K562 (cell line): Measurements from ENCODE around the gene GRID2IP. TPM values are rescaled to one million over a fixed set of nuclear protein-coding genes. Genes with fewer than 3 reads are reported as not detected.

ENCODE experiments used
- ATAC-seq: fragments of 200-7000 bp; cut with Tn5 transposase; 3 replicates; pipeline ENCODE4 v1.9.1; 2020; ENCODE audit warnings: moderate library complexity
- BruUV-seq: library from RNA; stranded (reverse); fragments of 400-500 nt; replicated peaks from 2 replicates; lab custom pipeline; 2021; lab: Mats Ljungman, UMichigan
- CTCF ChIA-PET: fragments of 300-600 bp; formaldehyde crosslinking; extraction: SDS; loops from one replicate; lab custom pipeline; 2021; ENCODE audit warnings: low intra/inter-chr PET ratio; lab: Yijun Ruan, JAX
- POLR2A ChIA-PET: fragments of 300-600, 350-650 bp; sonication (Branson Sonifier 250); formaldehyde crosslinking; extraction: SDS; loops from one replicate; lab custom pipeline; 2021; ENCODE audit warnings: antibody characterized with exemption, inconsistent platforms; lab: Yijun Ruan, JAX
- DNase-seq, 4 experiments: peaks; one replicate each; pipeline versions ENCODE4 v3.0.0 to v3.0.0-alpha.2; 2011 to 2018; ENCODE audit warnings: low spot score in 3 of 4, mixed read lengths in 3 of 4; ENCODE audit errors: extremely low read depth in 1 of 4
- FAIRE-seq: peaks from 2 replicates; lab custom pipeline; 2011; peaks lifted over from hg19 to GRCh38; lab: Jason Lieb, UNC
- H2AFZ ChIP-seq: 2 replicates; pipeline ENCODE4 v1.6.0; 2011; ENCODE audit warnings: low read depth, low read length, control low read depth, inconsistent platforms
- H3K27ac ChIP-seq: fragments of 200-600 bp; 3 replicates; pipeline ENCODE4 v1.8.0; 2011; ENCODE audit warnings: low read depth, mild to moderate bottlenecking, control low read depth, inconsistent platforms, low read length, moderate library complexity, mixed read lengths; ENCODE audit errors: extremely low read depth
- H3K27me3 ChIP-seq, 2 experiments: fragments of 300-600 bp in 1 of 2; 2 replicates in 1 of 2; 3 replicates in 1 of 2; pipeline versions ENCODE4 v1.6.0 to v1.8.0; 2011; ENCODE audit warnings: inconsistent platforms in 2 of 2, low read length in 2 of 2, mild to moderate bottlenecking in 1 of 2, mixed read lengths in 1 of 2, moderate library complexity in 1 of 2; ENCODE audit not compliant: control insufficient read depth in 2 of 2, insufficient read depth in 2 of 2
- H3K36me3 ChIP-seq: fragments of 300-600 bp; 3 replicates; pipeline ENCODE4 v1.8.0; 2011; ENCODE audit warnings: mild to moderate bottlenecking, low read length, inconsistent platforms; ENCODE audit not compliant: control insufficient read depth, insufficient read depth
- H3K4me1 ChIP-seq, 2 experiments: fragments of 200-600 bp in 1 of 2; replicated peaks in 1 of 2; 2 replicates in 1 of 2; 3 replicates in 1 of 2; pipeline versions ENCODE4 v1.5.1 to v1.8.0; 2011; ENCODE audit warnings: inconsistent platforms in 2 of 2, low read length in 2 of 2, mild to moderate bottlenecking in 1 of 2, mixed read lengths in 1 of 2, moderate library complexity in 1 of 2; ENCODE audit not compliant: control insufficient read depth in 2 of 2, insufficient read depth in 2 of 2
- H3K4me2 ChIP-seq: 2 replicates; pipeline ENCODE4 v1.6.1; 2011; ENCODE audit warnings: low read length, control low read depth, inconsistent platforms, mixed read lengths; ENCODE audit not compliant: insufficient read depth
- H3K4me3 ChIP-seq: fragments of 200-600 bp; sonication (generic), shearing (Covaris generic); 2 replicates; pipeline ENCODE4 v1.5.1; 2016; ENCODE audit warnings: control low read depth, inconsistent platforms
- H3K79me2 ChIP-seq: fragments of 200-600 bp; 3 replicates; pipeline ENCODE4 v1.8.0; 2011; ENCODE audit warnings: low read length, inconsistent platforms; ENCODE audit not compliant: control insufficient read depth, insufficient read depth
- H3K9ac ChIP-seq, 2 experiments: 2 replicates each; pipeline versions ENCODE4 v1.6.0 to v1.6.1; 2011; ENCODE audit warnings: low read depth in 2 of 2, low read length in 2 of 2, control low read depth in 1 of 2, inconsistent platforms in 1 of 2, mild to moderate bottlenecking in 1 of 2, mixed read lengths in 1 of 2; ENCODE audit not compliant: insufficient read depth in 1 of 2
- H3K9me1 ChIP-seq: one replicate; pipeline ENCODE4 v1.6.0; 2011; ENCODE audit warnings: inconsistent platforms, mild to moderate bottlenecking, low read length, moderate library complexity; ENCODE audit not compliant: control insufficient read depth, insufficient read depth
- H3K9me3 ChIP-seq: replicated peaks from 2 replicates; pipeline ENCODE4 v1.5.1; 2011; ENCODE audit warnings: low read depth, low read length, inconsistent platforms; ENCODE audit not compliant: control insufficient read depth, insufficient read depth
- H4K20me1 ChIP-seq: replicated peaks from 2 replicates; pipeline ENCODE4 v1.6.1; 2011; ENCODE audit warnings: low read length, inconsistent platforms, mixed read lengths; ENCODE audit not compliant: control insufficient read depth, insufficient read depth
- ATF7 ChIP-seq: fragments of 450-650 bp; IDR thresholded peaks from 2 replicates; pipeline ENCODE4 v1.7.1; 2014; ENCODE audit warnings: mild to moderate bottlenecking, moderate library complexity
- EGR1 ChIP-seq: fragments of 450-650 bp; conservative IDR thresholded peaks from 2 replicates; pipeline ENCODE4 v1.6.1; 2017; ENCODE audit warnings: mild to moderate bottlenecking
- GABPB1 ChIP-seq: sonication (generic); formaldehyde crosslinking; IDR thresholded peaks from 2 replicates; pipeline ENCODE4 v1.8.0; 2022; ENCODE audit warnings: mild to moderate bottlenecking, missing genetic modification reagents
- PCBP1 ChIP-seq: fragments of 200-400 bp; formaldehyde crosslinking; IDR thresholded peaks from 2 replicates; pipeline ENCODE4 v1.6.1; 2018; ENCODE audit warnings: mild to moderate bottlenecking, low read depth, low read length; ENCODE audit not compliant: poor library complexity, severe bottlenecking
- SRSF7 ChIP-seq: fragments of 200-400 bp; formaldehyde crosslinking; optimal IDR thresholded peaks from 2 replicates; pipeline ENCODE3; 2017; ENCODE audit warnings: mild to moderate bottlenecking, low read depth, low read length
- ZNF41 ChIP-seq: fragments of 250-450 bp; sonication (Bioruptor Pico); conservative IDR thresholded peaks from 2 replicates; pipeline ENCODE4 v1.4.0; 2020; ENCODE audit warnings: mild to moderate bottlenecking
- ZNF785 ChIP-seq: fragments of 250-450 bp; sonication (Bioruptor Pico); IDR thresholded peaks from 2 replicates; pipeline ENCODE4 v1.4.0; 2020; ENCODE audit warnings: mild to moderate bottlenecking
- WGBS: fragments of 100-300 bp; shearing (Covaris generic); methylation state at CpG from one replicate; pipeline ENCODE4 v1.1.6; 2016; ENCODE audit warnings: low coverage, mixed read lengths; ENCODE audit not compliant: insufficient coverage; ENCODE audit errors: missing lambda C conversion rate; 5-methylcytosine and 5-hydroxymethylcytosine counted together
- in situ Hi-C: fragments of 300-500 bp; cut with MboI; formaldehyde crosslinking; loops from 4 replicates; pipeline ENCODE4 v1.15.0; 2018; ENCODE audit warnings: inconsistent platforms, mixed read lengths
- intact Hi-C: fragments of 100-400 bp; cut with micrococcal nuclease; formaldehyde crosslinking; loops from 2 replicates; pipeline ENCODE4 v1.14.2; 2022
- polyA plus RNA-seq, 8 experiments: library from polyadenylated mRNA; depleted of rRNA in 4 of 8; stranded (reverse) in 5 of 8; unstranded in 3 of 8; fragments of >200 nt; fragmentation: Nextera tagmentation in 2 of 8; fragmentation: Illumina TruSeq in 1 of 8; extraction: Ambion mirVana in 2 of 8; extraction: Trizol in 1 of 8; gene quantifications; 2 replicates each; pipeline versions ENCODE4 v1.2.1 to v1.2.3, GENCODE V29; 2011 to 2014; ENCODE audit warnings: inconsistent platforms in 1 of 8, missing spikeins in 1 of 8
- total RNA-seq, 7 experiments: library from RNA; depleted of rRNA in 6 of 7; stranded (reverse); fragments of >200 nt in 6 of 7; fragmentation: Illumina TruSeq in 2 of 7; extraction: Trizol in 2 of 7; gene quantifications; 2 replicates each; pipeline versions ENCODE4 v1.2.1 to v1.2.3, GENCODE V29; 2011 to 2021; ENCODE audit warnings: low replicate concordance in 1 of 7
- TF ChIP-seq, protein P1 (sequence below): conservative IDR thresholded peaks from 2 replicates; pipeline ENCODE4 v1.6.1; 2011; ENCODE audit warnings: low read depth, mild to moderate bottlenecking, low read length; ENCODE audit not compliant: control insufficient read depth
- TF ChIP-seq, protein P2 (sequence below): fragments of 450-650 bp; formaldehyde crosslinking; IDR thresholded peaks from 2 replicates; pipeline ENCODE4 v1.4.0; 2020; ENCODE audit warnings: mild to moderate bottlenecking, moderate library complexity
- TF ChIP-seq, protein P3 (sequence below): fragments of 450-650 bp; IDR thresholded peaks from 2 replicates; pipeline ENCODE4 v1.6.1; 2016; ENCODE audit warnings: low read depth

GRID2IP gene
- total and polyA plus RNA-seq, 9 of the 15 experiments (the other 6 are each of a cell fraction or from before 2014, with no cell fraction given) = not detected

DNA sequence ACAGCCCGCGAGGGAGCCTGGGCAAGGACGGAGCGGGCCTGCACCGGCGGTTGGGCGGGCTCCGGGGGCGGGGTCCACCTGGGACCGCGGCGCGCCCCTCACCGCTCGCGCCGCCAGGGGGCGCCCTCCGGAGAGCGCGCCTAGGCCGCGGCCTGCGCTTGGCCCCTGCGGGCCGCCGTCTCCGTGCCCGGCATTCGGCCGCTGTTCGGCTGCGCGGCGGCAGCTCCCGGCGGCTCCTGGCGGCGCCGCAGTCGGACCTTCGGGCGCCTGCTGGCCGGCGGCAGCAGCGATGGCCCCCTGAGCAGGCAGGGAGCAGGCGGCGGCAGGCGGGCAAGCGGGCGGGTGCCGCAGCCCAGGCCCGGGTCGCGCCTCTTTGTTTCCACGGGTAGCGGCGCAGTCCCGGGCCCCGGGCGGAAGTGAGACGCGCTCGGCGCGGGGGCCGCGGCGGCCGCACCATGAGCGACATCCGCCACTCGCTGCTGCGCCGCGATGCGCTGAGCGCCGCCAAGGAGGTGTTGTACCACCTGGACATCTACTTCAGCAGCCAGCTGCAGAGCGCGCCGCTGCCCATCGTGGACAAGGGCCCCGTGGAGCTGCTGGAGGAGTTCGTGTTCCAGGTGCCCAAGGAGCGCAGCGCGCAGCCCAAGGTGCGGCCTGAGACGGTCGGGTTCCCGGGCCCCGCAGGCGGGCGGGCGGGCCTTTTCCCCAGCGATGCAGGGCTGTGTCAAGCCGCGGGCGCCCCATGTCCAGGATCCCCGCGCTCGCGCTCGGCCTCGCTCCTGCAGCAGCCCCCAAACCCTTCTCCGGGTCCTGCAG lies 38.8 kb upstream of the GRID2IP start, which contains the start of gene INTS15:
Gene INTS15, plus strand, starts transcription at position 193 of the 816 bp plus-strand sequence. Its CDS starts 263 bp downstream, at position 456.
- Histone ChIP-seq H3K9me3 (no peaks in the 10 kb centered on the region), H3K4me2 (peak within 1 kb of the TSS; percentile 96), H3K27me3 (no peaks in the 10 kb centered on the region), H3K27ac (peak within 1 kb of the TSS; percentile 80), H4K20me1 (no peaks in the 10 kb centered on the region), H3K9ac (peak within 1 kb of the TSS; percentile 76 to 99; a peak in 3 of 4 replicates), H3K9me1 (peaks cover 5% of the 10 kb centered on the region), H2AFZ (peak within 1 kb of the TSS; percentile 97), H3K36me3 (peaks cover 64% of the 10 kb centered on the region), H3K4me1 (peaks cover 7 to 16% of the 10 kb centered on the region in 2 experiments), H3K79me2 (peaks cover 16% of the 10 kb centered on the region), H3K4me3 (peak within 1 kb of the TSS; percentile 98)
- ATAC-seq (peak; percentile 90), FAIRE-seq (no peak), DNase-seq (peak; percentile 89 to 94 (median 92))
- CTCF ChIA-PET = interaction anchor here (0.6 to 0.7 kb wide), 3 partner anchors 48 to 272 kb away, joined by 3 to 5 read pairs (median 3); no protein-coding TSS in a partner anchor
- intact Hi-C loops (no loop called here), in situ Hi-C loops (no loop called here)
- POLR2A ChIA-PET = interaction anchor here (0.5 to 2.7 kb wide), 10 partner anchors 11 to 213 kb away, joined by 3 to 19 read pairs (median 4); partner anchors contain the start of gene ZDHHC4
- 0% methylated on average over 36 of the region's 107 CpGs for WGBS
- no TSS peak for BruUV-seq
- TF ChIP-seq SRSF7 (no peak), ZNF785 (no peak), ZNF41 (0 out of 2 replicates have a peak, but pooled peaks have one; percentile 33), ATF7 (peak; percentile 40), GABPB1 (CRISPR knock-in tag) (peak; percentile 67), EGR1 (no peak), PCBP1 (peak; percentile 35)
- TF ChIP-seq, protein P1, sequence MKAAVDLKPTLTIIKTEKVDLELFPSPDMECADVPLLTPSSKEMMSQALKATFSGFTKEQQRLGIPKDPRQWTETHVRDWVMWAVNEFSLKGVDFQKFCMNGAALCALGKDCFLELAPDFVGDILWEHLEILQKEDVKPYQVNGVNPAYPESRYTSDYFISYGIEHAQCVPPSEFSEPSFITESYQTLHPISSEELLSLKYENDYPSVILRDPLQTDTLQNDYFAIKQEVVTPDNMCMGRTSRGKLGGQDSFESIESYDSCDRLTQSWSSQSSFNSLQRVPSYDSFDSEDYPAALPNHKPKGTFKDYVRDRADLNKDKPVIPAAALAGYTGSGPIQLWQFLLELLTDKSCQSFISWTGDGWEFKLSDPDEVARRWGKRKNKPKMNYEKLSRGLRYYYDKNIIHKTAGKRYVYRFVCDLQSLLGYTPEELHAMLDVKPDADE = 0 out of 2 replicates have a peak, but pooled peaks have one; percentile 77
- TF ChIP-seq, protein P2, sequence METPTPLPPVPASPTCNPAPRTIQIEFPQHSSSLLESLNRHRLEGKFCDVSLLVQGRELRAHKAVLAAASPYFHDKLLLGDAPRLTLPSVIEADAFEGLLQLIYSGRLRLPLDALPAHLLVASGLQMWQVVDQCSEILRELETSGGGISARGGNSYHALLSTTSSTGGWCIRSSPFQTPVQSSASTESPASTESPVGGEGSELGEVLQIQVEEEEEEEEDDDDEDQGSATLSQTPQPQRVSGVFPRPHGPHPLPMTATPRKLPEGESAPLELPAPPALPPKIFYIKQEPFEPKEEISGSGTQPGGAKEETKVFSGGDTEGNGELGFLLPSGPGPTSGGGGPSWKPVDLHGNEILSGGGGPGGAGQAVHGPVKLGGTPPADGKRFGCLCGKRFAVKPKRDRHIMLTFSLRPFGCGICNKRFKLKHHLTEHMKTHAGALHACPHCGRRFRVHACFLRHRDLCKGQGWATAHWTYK (CRISPR knock-in tag) = peak; percentile 38; the same call in 1 of the 2 replicates
- TF ChIP-seq, protein P3, sequence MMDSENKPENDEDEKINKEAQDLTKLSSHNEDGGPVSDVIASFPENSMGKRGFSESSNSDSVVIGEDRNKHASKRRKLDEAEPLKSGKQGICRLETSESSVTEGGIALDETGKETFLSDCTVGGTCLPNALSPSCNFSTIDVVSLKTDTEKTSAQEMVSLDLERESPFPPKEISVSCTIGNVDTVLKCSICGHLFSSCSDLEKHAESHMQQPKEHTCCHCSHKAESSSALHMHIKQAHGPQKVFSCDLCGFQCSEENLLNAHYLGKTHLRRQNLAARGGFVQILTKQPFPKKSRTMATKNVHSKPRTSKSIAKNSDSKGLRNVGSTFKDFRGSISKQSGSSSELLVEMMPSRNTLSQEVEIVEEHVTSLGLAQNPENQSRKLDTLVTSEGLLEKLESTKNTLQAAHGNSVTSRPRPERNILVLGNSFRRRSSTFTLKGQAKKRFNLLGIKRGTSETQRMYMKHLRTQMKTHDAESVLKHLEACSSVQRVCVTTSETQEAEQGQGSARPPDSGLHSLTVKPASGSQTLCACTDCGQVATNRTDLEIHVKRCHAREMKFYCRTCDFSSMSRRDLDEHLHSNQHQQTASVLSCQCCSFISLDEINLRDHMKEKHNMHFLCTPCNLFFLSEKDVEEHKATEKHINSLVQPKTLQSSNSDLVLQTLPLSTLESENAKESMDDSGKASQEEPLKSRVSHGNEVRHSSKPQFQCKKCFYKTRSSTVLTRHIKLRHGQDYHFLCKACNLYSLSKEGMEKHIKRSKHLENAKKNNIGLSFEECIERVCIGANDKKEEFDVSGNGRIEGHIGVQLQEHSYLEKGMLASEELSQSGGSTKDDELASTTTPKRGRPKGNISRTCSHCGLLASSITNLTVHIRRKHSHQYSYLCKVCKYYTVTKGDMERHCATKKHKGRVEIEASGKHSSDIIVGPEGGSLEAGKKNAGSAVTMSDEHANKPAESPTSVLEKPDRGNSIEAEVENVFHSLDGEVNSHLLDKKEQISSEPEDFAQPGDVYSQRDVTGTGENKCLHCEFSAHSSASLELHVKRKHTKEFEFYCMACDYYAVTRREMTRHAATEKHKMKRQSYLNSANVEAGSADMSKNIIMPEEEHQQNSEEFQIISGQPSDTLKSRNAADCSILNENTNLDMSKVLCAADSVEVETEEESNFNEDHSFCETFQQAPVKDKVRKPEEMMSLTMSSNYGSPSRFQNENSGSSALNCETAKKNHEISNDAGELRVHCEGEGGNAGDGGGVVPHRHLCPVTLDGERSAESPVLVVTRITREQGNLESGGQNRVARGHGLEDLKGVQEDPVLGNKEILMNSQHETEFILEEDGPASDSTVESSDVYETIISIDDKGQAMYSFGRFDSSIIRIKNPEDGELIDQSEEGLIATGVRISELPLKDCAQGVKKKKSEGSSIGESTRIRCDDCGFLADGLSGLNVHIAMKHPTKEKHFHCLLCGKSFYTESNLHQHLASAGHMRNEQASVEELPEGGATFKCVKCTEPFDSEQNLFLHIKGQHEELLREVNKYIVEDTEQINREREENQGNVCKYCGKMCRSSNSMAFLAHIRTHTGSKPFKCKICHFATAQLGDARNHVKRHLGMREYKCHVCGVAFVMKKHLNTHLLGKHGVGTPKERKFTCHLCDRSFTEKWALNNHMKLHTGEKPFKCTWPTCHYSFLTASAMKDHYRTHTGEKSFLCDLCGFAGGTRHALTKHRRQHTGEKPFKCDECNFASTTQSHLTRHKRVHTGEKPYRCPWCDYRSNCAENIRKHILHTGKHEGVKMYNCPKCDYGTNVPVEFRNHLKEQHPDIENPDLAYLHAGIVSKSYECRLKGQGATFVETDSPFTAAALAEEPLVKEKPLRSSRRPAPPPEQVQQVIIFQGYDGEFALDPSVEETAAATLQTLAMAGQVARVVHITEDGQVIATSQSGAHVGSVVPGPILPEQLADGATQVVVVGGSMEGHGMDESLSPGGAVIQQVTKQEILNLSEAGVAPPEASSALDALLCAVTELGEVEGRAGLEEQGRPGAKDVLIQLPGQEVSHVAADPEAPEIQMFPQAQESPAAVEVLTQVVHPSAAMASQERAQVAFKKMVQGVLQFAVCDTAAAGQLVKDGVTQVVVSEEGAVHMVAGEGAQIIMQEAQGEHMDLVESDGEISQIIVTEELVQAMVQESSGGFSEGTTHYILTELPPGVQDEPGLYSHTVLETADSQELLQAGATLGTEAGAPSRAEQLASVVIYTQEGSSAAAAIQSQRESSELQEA = peak; percentile 54; the same call in 1 of the 2 replicates
